ENCODE results near the gene MRPS30. TPM values are rescaled to one million over a fixed set of nuclear protein-coding genes. Genes with fewer than 3 reads are reported as not detected.
"Not testable (repeated sequence)": the region's sequence is repeated elsewhere in the genome, so short reads cannot be mapped to it uniquely, and the experiment has no call there.

MRPS30 gene
- total and polyA plus RNA-seq, 2 donors (not counting 1 experiment from before 2014, with no cell fraction given) = 25.1 to 74.0 TPM

- Histone ChIP-seq H3K36me3 (ENCODE audit: control insufficient read depth, insufficient read depth, low read length) (no peaks in the 10 kb centered on the region), H3K4me2 (ENCODE audit: extremely low read depth, insufficient read depth, low read length) (no peak overlapping the region), H3K4me1 (ENCODE audit: control insufficient read depth, extremely low read depth, insufficient read depth, low read length) (no peaks in the 10 kb centered on the region), H4K20me1 (ENCODE audit: control insufficient read depth, extremely low read depth, insufficient read depth, low read length) (no peaks in the 10 kb centered on the region), H3K79me2 (ENCODE audit: control insufficient read depth, insufficient read depth, low read length) (no peaks in the 10 kb centered on the region), H2AFZ (ENCODE audit: low read length) (no peak overlapping the region), H3K9me3 (ENCODE audit: control insufficient read depth, insufficient read depth, low read depth, low read length) (no peaks in the 10 kb centered on the region), H3K4me3 (replicated peaks in 1 of 4; ENCODE audit: control extremely low read depth in 1 of 4, insufficient read depth in 1 of 4, low read depth in 3 of 4, low read length in 4 of 4) (no peak overlapping the region), H3K27ac (ENCODE audit: insufficient read depth, low read length) (no peak overlapping the region), H3K9ac (ENCODE audit: insufficient read depth, low read length) (no peak overlapping the region), H3K27me3 (ENCODE audit: control insufficient read depth, insufficient read depth, low read length) (no peaks in the 10 kb centered on the region)
- no peak for TF ChIP-seq EZH2 (IDR thresholded peaks at IDR 0.05; ENCODE audit: low read length, missing control alignments)
- TF ChIP-seq, protein P1, sequence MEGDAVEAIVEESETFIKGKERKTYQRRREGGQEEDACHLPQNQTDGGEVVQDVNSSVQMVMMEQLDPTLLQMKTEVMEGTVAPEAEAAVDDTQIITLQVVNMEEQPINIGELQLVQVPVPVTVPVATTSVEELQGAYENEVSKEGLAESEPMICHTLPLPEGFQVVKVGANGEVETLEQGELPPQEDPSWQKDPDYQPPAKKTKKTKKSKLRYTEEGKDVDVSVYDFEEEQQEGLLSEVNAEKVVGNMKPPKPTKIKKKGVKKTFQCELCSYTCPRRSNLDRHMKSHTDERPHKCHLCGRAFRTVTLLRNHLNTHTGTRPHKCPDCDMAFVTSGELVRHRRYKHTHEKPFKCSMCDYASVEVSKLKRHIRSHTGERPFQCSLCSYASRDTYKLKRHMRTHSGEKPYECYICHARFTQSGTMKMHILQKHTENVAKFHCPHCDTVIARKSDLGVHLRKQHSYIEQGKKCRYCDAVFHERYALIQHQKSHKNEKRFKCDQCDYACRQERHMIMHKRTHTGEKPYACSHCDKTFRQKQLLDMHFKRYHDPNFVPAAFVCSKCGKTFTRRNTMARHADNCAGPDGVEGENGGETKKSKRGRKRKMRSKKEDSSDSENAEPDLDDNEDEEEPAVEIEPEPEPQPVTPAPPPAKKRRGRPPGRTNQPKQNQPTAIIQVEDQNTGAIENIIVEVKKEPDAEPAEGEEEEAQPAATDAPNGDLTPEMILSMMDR (conservative IDR thresholded peaks at IDR 0.05 in 1 of 2, IDR thresholded peaks at IDR 0.05 in 1 of 2; ENCODE audit: low read depth in 1 of 2, low read length in 2 of 2) = no peak
- no peak for DNase-seq (ENCODE audit: low read depth in 2 of 2)
Measured at GRCh38 chr5:44779167-44779566, 29.6 kb upstream of the MRPS30 start.

DNA sequence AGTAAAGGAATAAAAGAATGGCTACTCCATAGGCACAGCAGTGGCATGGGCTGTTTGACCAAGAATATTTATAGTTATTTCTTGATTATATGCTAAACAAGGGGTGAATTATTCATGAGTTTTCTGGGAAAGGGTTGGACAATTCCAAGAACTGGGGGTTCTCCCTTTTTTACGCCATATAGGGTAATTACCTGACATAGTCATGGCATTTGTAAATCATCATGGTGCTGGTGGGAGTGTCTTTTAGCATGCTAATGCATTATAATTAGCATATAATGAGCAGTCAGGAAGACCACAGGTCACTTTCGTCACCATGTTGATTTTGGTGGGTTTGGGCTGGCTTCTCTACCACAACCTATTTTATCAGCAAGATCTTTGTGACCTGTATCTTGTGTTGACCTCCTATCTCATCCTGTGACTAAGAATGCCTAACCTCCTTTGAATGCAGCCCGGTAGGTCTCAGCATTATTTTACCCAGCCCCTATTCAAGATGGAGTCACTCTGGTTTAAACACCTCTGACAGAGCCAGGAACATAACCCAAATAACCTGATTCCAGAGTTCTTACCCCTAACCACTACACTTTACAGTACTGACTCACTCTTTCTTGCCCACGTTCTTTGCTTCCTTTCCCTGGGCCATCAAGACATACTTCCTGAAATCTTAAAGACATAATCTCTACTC lies 25.0 kb upstream of the MRPS30 start:
- Histone ChIP-seq H3K9me3 (ENCODE audit: control insufficient read depth, insufficient read depth, low read depth, low read length) (no peaks in the 10 kb centered on the region), H3K4me1 (ENCODE audit: control insufficient read depth, extremely low read depth, insufficient read depth, low read length) (no peaks in the 10 kb centered on the region), H3K4me3 (replicated peaks in 1 of 4; ENCODE audit: control extremely low read depth in 1 of 4, insufficient read depth in 1 of 4, low read depth in 3 of 4, low read length in 4 of 4) (no peak overlapping the region), H3K27ac (ENCODE audit: insufficient read depth, low read length) (no peak overlapping the region), H3K79me2 (ENCODE audit: control insufficient read depth, insufficient read depth, low read length) (no peaks in the 10 kb centered on the region), H3K36me3 (ENCODE audit: control insufficient read depth, insufficient read depth, low read length) (no peaks in the 10 kb centered on the region), H2AFZ (ENCODE audit: low read length) (no peak overlapping the region), H4K20me1 (ENCODE audit: control insufficient read depth, extremely low read depth, insufficient read depth, low read length) (no peaks in the 10 kb centered on the region), H3K9ac (ENCODE audit: insufficient read depth, low read length) (no peak overlapping the region), H3K4me2 (ENCODE audit: extremely low read depth, insufficient read depth, low read length) (no peak overlapping the region), H3K27me3 (ENCODE audit: control insufficient read depth, insufficient read depth, low read length) (no peaks in the 10 kb centered on the region)
- TF ChIP-seq, protein P1 (conservative IDR thresholded peaks at IDR 0.05 in 1 of 2, IDR thresholded peaks at IDR 0.05 in 1 of 2; ENCODE audit: low read depth in 1 of 2, low read length in 2 of 2) = no peak
- no peak for TF ChIP-seq EZH2 (IDR thresholded peaks at IDR 0.05; ENCODE audit: low read length, missing control alignments)
- no peak for DNase-seq (ENCODE audit: low read depth in 2 of 2)

DNA sequence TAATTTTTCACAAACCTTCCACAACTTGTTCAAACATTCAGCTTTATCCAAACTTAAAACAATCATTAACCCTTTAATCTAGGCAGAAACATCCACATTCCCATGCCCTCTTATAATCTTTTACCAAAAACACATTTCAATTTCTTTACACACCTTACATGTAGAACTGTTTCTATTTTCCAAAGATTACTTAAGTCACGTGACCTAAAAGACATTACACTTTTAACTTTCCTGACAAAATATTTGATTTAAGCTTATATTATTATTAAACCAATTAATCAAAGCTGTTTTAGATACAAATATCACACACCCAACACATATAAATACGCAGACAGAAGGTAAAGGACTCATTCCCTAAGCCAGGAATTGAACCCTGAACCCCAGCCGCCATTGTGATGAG lies 21.0 kb upstream of the MRPS30 start:
- Histone ChIP-seq H3K9ac (ENCODE audit: insufficient read depth, low read length) (no peak overlapping the region), H3K79me2 (ENCODE audit: control insufficient read depth, insufficient read depth, low read length) (no peaks in the 10 kb centered on the region), H2AFZ (ENCODE audit: low read length) (no peak overlapping the region), H3K4me2 (ENCODE audit: extremely low read depth, insufficient read depth, low read length) (no peak overlapping the region), H3K4me1 (ENCODE audit: control insufficient read depth, extremely low read depth, insufficient read depth, low read length) (no peaks in the 10 kb centered on the region), H3K36me3 (ENCODE audit: control insufficient read depth, insufficient read depth, low read length) (no peaks in the 10 kb centered on the region), H3K27me3 (ENCODE audit: control insufficient read depth, insufficient read depth, low read length) (no peaks in the 10 kb centered on the region), H3K9me3 (ENCODE audit: control insufficient read depth, insufficient read depth, low read depth, low read length) (no peaks in the 10 kb centered on the region), H3K4me3 (replicated peaks in 1 of 4; ENCODE audit: control extremely low read depth in 1 of 4, insufficient read depth in 1 of 4, low read depth in 3 of 4, low read length in 4 of 4) (no peak overlapping the region), H3K27ac (ENCODE audit: insufficient read depth, low read length) (no peak overlapping the region), H4K20me1 (ENCODE audit: control insufficient read depth, extremely low read depth, insufficient read depth, low read length) (no peaks in the 10 kb centered on the region)
- no peak for DNase-seq (ENCODE audit: low read depth in 2 of 2)
- TF ChIP-seq, protein P1 (conservative IDR thresholded peaks at IDR 0.05 in 1 of 2, IDR thresholded peaks at IDR 0.05 in 1 of 2; ENCODE audit: low read depth in 1 of 2, low read length in 2 of 2) = no peak
- TF ChIP-seq EZH2 (IDR thresholded peaks at IDR 0.05; ENCODE audit: low read length, missing control alignments) = no peak

GRCh38 chr5:44789372-44789995 lies 19.3 kb upstream of the MRPS30 start:
- peak in 1 of 2 donors; percentile 60 for DNase-seq (ENCODE audit: low read depth in 2 of 2)

More at GRCh38 chr5:44789372-44789995, 19.3 kb upstream of the MRPS30 start:
- not testable (repeated sequence) for H3K9me3 ChIP-seq (ENCODE audit: control insufficient read depth, insufficient read depth, low read depth, low read length); H3K4me1 ChIP-seq (ENCODE audit: control insufficient read depth, extremely low read depth, insufficient read depth, low read length); H3K4me3 ChIP-seq (replicated peaks in 1 of 4; ENCODE audit: control extremely low read depth in 1 of 4, insufficient read depth in 1 of 4, low read depth in 3 of 4, low read length in 4 of 4); H3K36me3 ChIP-seq (ENCODE audit: control insufficient read depth, insufficient read depth, low read length); H2AFZ ChIP-seq (ENCODE audit: low read length); H3K9ac ChIP-seq (ENCODE audit: insufficient read depth, low read length); H3K27ac ChIP-seq (ENCODE audit: insufficient read depth, low read length); H3K79me2 ChIP-seq (ENCODE audit: control insufficient read depth, insufficient read depth, low read length); H4K20me1 ChIP-seq (ENCODE audit: control insufficient read depth, extremely low read depth, insufficient read depth, low read length); H3K4me2 ChIP-seq (ENCODE audit: extremely low read depth, insufficient read depth, low read length); H3K27me3 ChIP-seq (ENCODE audit: control insufficient read depth, insufficient read depth, low read length)

Measured in fibroblast of lung (primary cell).